Heart left ventricle (tissue), 16 donors: ENCODE measurements around the gene SLC10A1. TPM values are rescaled to one million over a fixed set of nuclear protein-coding genes. Genes with fewer than 3 reads are reported as not detected.

Experiments
- ATAC-seq, 4 donors: fragments of 200-7000 bp; cut with Tn5 transposase; one replicate each; pipeline ENCODE4 v1.9.1; 2020 to 2022; ENCODE audit warnings: moderate library complexity in 4 of 4, mild to moderate bottlenecking in 3 of 4, moderate number of reproducible peaks in 1 of 4
- DNase-seq, 5 donors: peaks; one replicate each; pipeline ENCODE4 v3.0.0-alpha.2; 2020
- H3K27ac ChIP-seq, 12 donors: fragments of 200-600 bp; sonication (generic) in 4 of 12; one replicate each; pipeline versions ENCODE4 v1.5.0 to v1.8.0; 2016 to 2022; ENCODE audit warnings: mild to moderate bottlenecking in 2 of 12
- H3K27me3 ChIP-seq, 9 donors: fragments of 200-600 bp; sonication (generic) in 2 of 9; one replicate each; pipeline versions ENCODE4 v1.5.1 to v1.8.0; 2016 to 2022; ENCODE audit warnings: mild to moderate bottlenecking in 3 of 9
- H3K36me3 ChIP-seq, 9 donors: fragments of 200-600 bp; sonication (generic) in 2 of 9; one replicate each; pipeline versions ENCODE4 v1.5.0 to v1.8.0; 2018 to 2022; ENCODE audit warnings: mild to moderate bottlenecking in 2 of 9
- H3K4me1 ChIP-seq, 12 donors: fragments of 200-600 bp; sonication (generic) in 4 of 12; one replicate each; pipeline versions ENCODE4 v1.5.0 to v1.8.0; 2016 to 2022; ENCODE audit warnings: mild to moderate bottlenecking in 3 of 12
- H3K4me3 ChIP-seq, 12 donors: fragments of 200-600 bp; sonication (generic) in 4 of 12; one replicate each; pipeline versions ENCODE4 v1.5.0 to v1.8.0; 2017 to 2022; ENCODE audit warnings: mild to moderate bottlenecking in 9 of 12, moderate library complexity in 4 of 12
- H3K9me3 ChIP-seq, 12 donors: fragments of 200-600 bp; sonication (generic) in 4 of 12; one replicate each; pipeline versions ENCODE4 v1.5.0 to v1.8.0; 2016 to 2022; ENCODE audit warnings: mild to moderate bottlenecking in 1 of 12
- POLR2A ChIP-seq, 2 donors: fragments of 450-650 bp; IDR thresholded peaks; one replicate each; pipeline ENCODE4 v1.6.1; 2017; ENCODE audit warnings: antibody characterized with exemption in 2 of 2, mild to moderate bottlenecking in 2 of 2, moderate library complexity in 2 of 2
- WGBS, 4 donors: extraction: QIAGEN DNeasy Blood & Tissue Kit in 2 of 4; methylation state at CpG; one replicate each; pipeline versions ENCODE4 v1.1.5 to v1.1.7; 2013 to 2018; 5-methylcytosine and 5-hydroxymethylcytosine counted together
- intact Hi-C, 10 donors: fragments of 100-400 bp; cut with DNase I; formaldehyde crosslinking; loops; one replicate each; pipeline versions ENCODE4 v1.11.1 to v1.14.2; 2022
- polyA plus RNA-seq, 2 donors: library from polyadenylated mRNA; stranded (reverse); fragments of 200-250 nt; gene quantifications; one replicate each; pipeline ENCODE4 v1.2.3, GENCODE V29; 2013
- total RNA-seq, 9 donors: library from RNA; depleted of rRNA in 2 of 9; stranded (reverse); fragments of >200 nt in 2 of 9; fragmentation: NEBNext Ultra II Directional in 3 of 9; extraction: Animal tissue kit (Norgen Biotek cat#: 25700) in 3 of 9; gene quantifications; one replicate each; pipeline versions ENCODE4 v1.1.0 to v1.2.4, GENCODE V29; 2016 to 2023
- TF ChIP-seq, protein P1 (sequence below), 12 donors: fragments of 200-600 bp; sonication (generic) in 4 of 12; IDR thresholded peaks; one replicate each; pipeline versions ENCODE4 v1.5.0 to v1.8.0; 2018 to 2022; ENCODE audit warnings: antibody characterized with exemption in 12 of 12, mild to moderate bottlenecking in 5 of 12
- donor health status: ischemic (EF 13 %, LVEDD 7.1; RV severe dilation, severe dysfunction).
- donor health status: healthy with polysubstance abuse.
- donor health status: DM: no; HTN: yes; CAD: no.
- donor health status: DM: no; HTN: no; CAD: no.
- donor health status: ischemic (EF 25% LVEDD 6.9; RV normal size, moderate dysfunction).
- donor health status: ischemic (EF 25% LVEDD 5.7; RV mildly dilated, moderate dysfunction).
- donor health status: healthy.
- donor health status: DM: yes; HTN: yes; CAD: no.
- donor health status: ischemic (EF 35%, LVEDD 5.7; RV mildly dilated, moderate dysfunction).
- donor health status: nonischemic (EF 11% LVEDD 7.7; RV severe dilation, severe dysfunction).
- donor health status: DM: yes; HTN: yes; CAD: no.
- donor health status: PGD.
- donor health status: ischemic (EF 29% LVEDD 5.4; RV normal size, mild dysfunction).
- donor health status: nonischemic (EF 23%, LVEDD 6.1; RV moderate dilation, normal function).

The SLC10A1 gene
- total and polyA plus RNA-seq, 11 donors: not detected

DNA sequence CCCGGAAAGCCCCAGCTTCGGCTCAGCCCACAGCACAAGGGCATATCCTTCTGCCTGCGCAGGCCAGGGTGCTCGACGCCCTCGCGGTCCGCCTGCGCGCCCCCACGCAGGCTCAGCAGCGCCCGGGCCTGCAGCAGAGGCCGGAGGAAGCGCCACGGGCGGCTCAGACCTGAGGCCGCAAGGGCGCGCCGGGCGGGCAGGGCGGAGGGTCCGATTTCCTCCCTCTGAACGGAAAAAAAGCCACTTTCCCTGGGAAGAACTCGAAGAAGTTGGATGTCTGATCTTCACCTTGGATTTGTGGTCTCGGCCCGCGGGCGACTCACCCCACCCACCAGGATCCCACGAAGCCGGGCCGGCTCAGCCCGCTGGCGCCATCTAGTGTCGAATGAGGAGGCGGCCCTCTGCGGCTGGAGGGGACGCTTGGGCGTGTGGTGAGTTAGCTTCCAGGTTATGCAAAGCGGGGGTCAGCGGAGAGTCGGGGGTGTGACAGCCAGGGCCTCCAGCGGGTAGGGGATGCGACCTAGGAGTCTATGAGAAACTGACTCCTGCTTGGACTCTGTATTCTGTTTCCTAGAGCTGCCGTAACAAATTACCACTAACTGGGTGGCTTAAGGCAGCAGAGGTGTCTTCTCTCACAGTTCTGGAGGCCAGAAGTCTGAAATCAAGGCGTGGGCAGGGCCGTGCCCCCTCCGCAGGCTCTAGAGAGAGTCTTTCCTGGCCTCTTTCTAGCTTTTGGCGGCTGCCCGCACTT is 70.1 kb downstream of the SLC10A1 start:
- no peak for TF ChIP-seq POLR2A (IDR thresholded peaks at IDR 0.05)
- TF ChIP-seq, protein P1, sequence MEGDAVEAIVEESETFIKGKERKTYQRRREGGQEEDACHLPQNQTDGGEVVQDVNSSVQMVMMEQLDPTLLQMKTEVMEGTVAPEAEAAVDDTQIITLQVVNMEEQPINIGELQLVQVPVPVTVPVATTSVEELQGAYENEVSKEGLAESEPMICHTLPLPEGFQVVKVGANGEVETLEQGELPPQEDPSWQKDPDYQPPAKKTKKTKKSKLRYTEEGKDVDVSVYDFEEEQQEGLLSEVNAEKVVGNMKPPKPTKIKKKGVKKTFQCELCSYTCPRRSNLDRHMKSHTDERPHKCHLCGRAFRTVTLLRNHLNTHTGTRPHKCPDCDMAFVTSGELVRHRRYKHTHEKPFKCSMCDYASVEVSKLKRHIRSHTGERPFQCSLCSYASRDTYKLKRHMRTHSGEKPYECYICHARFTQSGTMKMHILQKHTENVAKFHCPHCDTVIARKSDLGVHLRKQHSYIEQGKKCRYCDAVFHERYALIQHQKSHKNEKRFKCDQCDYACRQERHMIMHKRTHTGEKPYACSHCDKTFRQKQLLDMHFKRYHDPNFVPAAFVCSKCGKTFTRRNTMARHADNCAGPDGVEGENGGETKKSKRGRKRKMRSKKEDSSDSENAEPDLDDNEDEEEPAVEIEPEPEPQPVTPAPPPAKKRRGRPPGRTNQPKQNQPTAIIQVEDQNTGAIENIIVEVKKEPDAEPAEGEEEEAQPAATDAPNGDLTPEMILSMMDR (IDR thresholded peaks at IDR 0.05): peak; percentile 95 to 100 (median 99)

More for the DNA sequence above, 70.1 kb downstream of the SLC10A1 start:
- peaks cover 0 to 39% (median 7%) of the 10 kb centered on the region in 12 donors for H3K4me1 ChIP-seq
- intact Hi-C loops: loop anchor here (1.0 to 5.0 kb wide), 12 partner anchors 40 to 192 kb away; partner anchors contain the start of genes SRSF5 (in 1 of the 10) and SUSD6 (in 1 of the 10)
- peak overlapping the region in 11 of 12 donors; percentile 27 to 61 (median 51) for H3K4me3 ChIP-seq
- peak overlapping the region in 11 of 12 donors; percentile 56 to 79 (median 69) for H3K27ac ChIP-seq
- H3K27me3 ChIP-seq: no peaks in the 10 kb centered on the region
- ATAC-seq: peak; percentile 93 to 97 (median 96)
- no peaks in the 10 kb centered on the region for H3K9me3 ChIP-seq
- H3K36me3 ChIP-seq: no peaks in the 10 kb centered on the region
- DNase-seq: peak; percentile 82 to 94 (median 86)
- WGBS, 4 donors: 4 to 10% (median 7%) methylated on average over 32 to 51 of the region's 51 CpGs

Other genes with a start within 250 kb of the SLC10A1 start
- gene CCDC177, start 222.4 kb downstream of the SLC10A1 start, total RNA-seq: not detected
- under 1 TPM in 1 of 2 donors, not detected in 1; 0.06 TPM for gene CCDC177, start 222.4 kb downstream of the SLC10A1 start, polyA plus RNA-seq
- gene SUSD6, start 185.6 kb downstream of the SLC10A1 start, total RNA-seq: 10 to 100 TPM; 17.8 to 49.2 (median 24.8) TPM
- 10 to 100 TPM in 1 of 2 donors, 1 to 10 TPM in 1; 5.8 to 18.7 TPM for gene SUSD6, start 185.6 kb downstream of the SLC10A1 start, polyA plus RNA-seq
- gene SRSF5, start 30.1 kb downstream of the SLC10A1 start, total RNA-seq: 100 to 1,000 TPM in 7 of 9 donors, 10 to 100 TPM in 2; 63.8 to 197 (median 176) TPM
- 100 to 1,000 TPM; 157 to 186 TPM for gene SRSF5, start 30.1 kb downstream of the SLC10A1 start, polyA plus RNA-seq
- gene SMOC1, start 82.2 kb upstream of the SLC10A1 start, total RNA-seq: 1 to 10 TPM in 2 of 9 donors, under 1 TPM in 5, not detected in 2; 0.57 to 2.8 (median 0.79) TPM
- 1 to 10 TPM in 1 of 2 donors, under 1 TPM in 1; 0.93 to 1.6 TPM for gene SMOC1, start 82.2 kb upstream of the SLC10A1 start, polyA plus RNA-seq